ENCODE data around the gene SLC13A3.

SLC13A3 gene

GRCh38 chr20:46631874-46632446 lies 19.3 kb downstream of the SLC13A3 start:
- DNase-seq = no peak

- DNase-seq = no peak
Measured at GRCh38 chr20:46631212-46631869, 19.9 kb downstream of the SLC13A3 start.

- no peak for DNase-seq
Measured at GRCh38 chr20:46630306-46630705, 21.0 kb downstream of the SLC13A3 start.

GRCh38 chr20:46629341-46629740 lies 21.9 kb downstream of the SLC13A3 start:
- no peak for DNase-seq

GRCh38 chr20:46627234-46627633 lies 24.0 kb downstream of the SLC13A3 start:
- DNase-seq = no peak

- DNase-seq = no peak
Measured at GRCh38 chr20:46626758-46627157, 24.5 kb downstream of the SLC13A3 start.

- DNase-seq = no peak
Measured at GRCh38 chr20:46625875-46626373, 25.3 kb downstream of the SLC13A3 start.

- no peak for DNase-seq
Measured at GRCh38 chr20:46624946-46625345, 26.3 kb downstream of the SLC13A3 start.

- no peak for DNase-seq
Measured at GRCh38 chr20:46622165-46622564, 29.1 kb downstream of the SLC13A3 start.

- DNase-seq = no peak
Measured at GRCh38 chr20:46621492-46621891, 29.8 kb downstream of the SLC13A3 start.

GRCh38 chr20:46619445-46619844 lies 31.8 kb downstream of the SLC13A3 start:
- DNase-seq = no peak

- no peak for DNase-seq
Measured at GRCh38 chr20:46618316-46619100, 32.8 kb downstream of the SLC13A3 start.

- DNase-seq = no peak
Measured at GRCh38 chr20:46614503-46614902, 36.8 kb downstream of the SLC13A3 start.

- DNase-seq = no peak
Measured at GRCh38 chr20:46610145-46610544, 41.1 kb downstream of the SLC13A3 start.

- no peak for DNase-seq
Measured at GRCh38 chr20:46609043-46609442, 42.2 kb downstream of the SLC13A3 start.

GRCh38 chr20:46607849-46608497 lies 43.3 kb downstream of the SLC13A3 start:
- no peak for DNase-seq

- DNase-seq = no peak
Measured at GRCh38 chr20:46607191-46607848, 43.9 kb downstream of the SLC13A3 start.

- no peak for DNase-seq
Measured at GRCh38 chr20:46606817-46607190, 44.5 kb downstream of the SLC13A3 start.

- DNase-seq = no peak
Measured at GRCh38 chr20:46605978-46606816, 45.1 kb downstream of the SLC13A3 start.

GRCh38 chr20:46605181-46605580 lies 46.1 kb downstream of the SLC13A3 start:
- no peak for DNase-seq

GRCh38 chr20:46604551-46605133 lies 46.6 kb downstream of the SLC13A3 start:
- DNase-seq = no peak

- no peak for DNase-seq
Measured at GRCh38 chr20:46602429-46602828, 48.8 kb downstream of the SLC13A3 start.
